ENCODE results near the gene RGS9BP.
"Not testable (repeated sequence)": the region's sequence is repeated elsewhere in the genome, so short reads cannot be mapped to it uniquely, and the experiment has no call there.

DNA sequence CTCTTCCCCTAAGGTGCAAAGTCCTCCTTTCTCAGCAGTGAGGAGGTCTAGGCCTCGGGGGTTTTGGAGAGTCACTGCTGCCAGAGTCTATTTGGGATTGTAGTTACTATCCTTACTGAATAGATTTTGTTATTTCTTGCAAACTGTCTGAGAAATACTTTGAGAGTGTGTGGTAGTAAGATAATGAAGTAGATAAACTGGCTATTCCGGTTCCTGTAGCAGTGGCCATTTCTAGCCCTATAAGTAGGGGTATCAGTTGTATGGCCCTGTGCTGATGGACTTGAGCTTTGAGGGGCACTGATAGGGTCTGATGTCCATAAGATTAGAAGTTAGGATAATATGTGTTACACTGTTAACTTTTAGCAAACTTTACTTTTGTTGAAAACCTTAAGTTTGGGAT, 18.7 kb downstream of the RGS9BP start:
- not testable (repeated sequence) for TF ChIP-seq KLF16 (CRISPR knock-in tag; IDR thresholded peaks at IDR 0.05); FOXM1 (CRISPR knock-in tag; IDR thresholded peaks at IDR 0.05); HNF4G (IDR thresholded peaks at IDR 0.05; ENCODE audit: borderline replicate concordance, low read depth, low read length); HNF4G (CRISPR knock-in tag; IDR thresholded peaks at IDR 0.05; ENCODE audit: borderline replicate concordance, low read depth); ZNF629 (CRISPR knock-in tag; conservative IDR thresholded peaks at IDR 0.05); ZNF138 (CRISPR knock-in tag; IDR thresholded peaks at IDR 0.05; ENCODE audit: low read depth); TEAD3 (CRISPR knock-in tag; optimal IDR thresholded peaks at IDR 0.05; ENCODE audit: borderline replicate concordance); GABPA (IDR thresholded peaks at IDR 0.05; ENCODE audit: low read depth, low read length); GABPA (CRISPR knock-in tag; IDR thresholded peaks at IDR 0.05; ENCODE audit: low read depth); EZH2 (conservative IDR thresholded peaks at IDR 0.05; ENCODE audit: low read depth, low read length)

Measured in HepG2 (cell line).